H9 (cell line): ENCODE results near the gene TRPM2. TPM values are rescaled to one million over a fixed set of nuclear protein-coding genes. Genes with fewer than 3 reads are reported as not detected.

ENCODE experiments used
- DNase-seq: peaks from one replicate; pipeline ENCODE4 v3.0.0-alpha.2; 2017
- H2AFZ ChIP-seq: one replicate; pipeline ENCODE4 v1.6.1; 2013; ENCODE audit warnings: mild to moderate bottlenecking, low read length, control low read depth, moderate library complexity
- H2AK5ac ChIP-seq: 2 replicates; pipeline ENCODE4 v1.6.1; 2013; ENCODE audit warnings: low read length, control low read depth, mixed read lengths; ENCODE audit not compliant: insufficient read length
- H2BK120ac ChIP-seq: one replicate; pipeline ENCODE4 v1.6.1; 2013; ENCODE audit warnings: low read depth, mild to moderate bottlenecking, low read length, control low read depth, inconsistent platforms; ENCODE audit not compliant: poor library complexity, severe bottlenecking
- H2BK12ac ChIP-seq: 2 replicates; pipeline ENCODE4 v1.6.1; 2013; ENCODE audit warnings: low read length, control low read depth, mixed read lengths, low read depth; ENCODE audit not compliant: insufficient read length
- H2BK15ac ChIP-seq: 2 replicates; pipeline ENCODE4 v1.6.1; 2013; ENCODE audit warnings: low read depth, low read length, control low read depth
- H2BK20ac ChIP-seq: one replicate; pipeline ENCODE4 v1.6.1; 2013; ENCODE audit warnings: low read depth, mild to moderate bottlenecking, low read length, control low read depth, inconsistent platforms; ENCODE audit not compliant: poor library complexity, severe bottlenecking
- H2BK5ac ChIP-seq: 2 replicates; pipeline ENCODE4 v1.6.1; 2013; ENCODE audit warnings: low read length, control low read depth, mixed read lengths; ENCODE audit not compliant: insufficient read length
- H3K14ac ChIP-seq: 2 replicates; pipeline ENCODE4 v1.6.1; 2013; ENCODE audit warnings: low read length, control low read depth; ENCODE audit not compliant: insufficient read depth
- H3K18ac ChIP-seq: 2 replicates; pipeline ENCODE4 v1.6.1; 2013; ENCODE audit warnings: low read depth, mild to moderate bottlenecking, mixed read lengths, low read length, control low read depth; ENCODE audit not compliant: insufficient read length
- H3K23ac ChIP-seq: 2 replicates; pipeline ENCODE4 v1.6.1; 2013; ENCODE audit warnings: low read length, control low read depth, mixed read lengths, low read depth; ENCODE audit not compliant: insufficient read length
- H3K23me2 ChIP-seq: 2 replicates; pipeline ENCODE4 v1.6.1; 2013; ENCODE audit warnings: low read depth, mild to moderate bottlenecking, mixed read lengths, low read length, control low read depth; ENCODE audit not compliant: insufficient read length, poor library complexity, severe bottlenecking
- H3K27ac ChIP-seq: 2 replicates; pipeline ENCODE4 v1.5.1; 2013; ENCODE audit warnings: low read length, control low read depth, mixed read lengths, low read depth; ENCODE audit not compliant: insufficient read length
- H3K27me3 ChIP-seq: 2 replicates; pipeline ENCODE4 v1.6.1; 2013; ENCODE audit warnings: low read length, control low read depth, inconsistent platforms; ENCODE audit not compliant: insufficient read depth
- H3K4ac ChIP-seq: 2 replicates; pipeline ENCODE4 v1.6.1; 2013; ENCODE audit warnings: low read depth, mild to moderate bottlenecking, control low read depth, inconsistent platforms, low read length, moderate library complexity
- H3K4me1 ChIP-seq: 2 replicates; pipeline ENCODE4 v1.6.1; 2013; ENCODE audit warnings: low read length, control low read depth, inconsistent platforms; ENCODE audit not compliant: insufficient read depth
- H3K4me2 ChIP-seq: 2 replicates; pipeline ENCODE4 v1.6.1; 2013; ENCODE audit warnings: low read length, control low read depth, mixed read lengths; ENCODE audit not compliant: insufficient read length, insufficient read depth
- H3K56ac ChIP-seq: 2 replicates; pipeline ENCODE4 v1.6.1; 2013; ENCODE audit warnings: low read depth, mild to moderate bottlenecking, mixed read lengths, low read length, control low read depth; ENCODE audit not compliant: insufficient read length
- H3K79me1 ChIP-seq: 2 replicates; pipeline ENCODE4 v1.6.1; 2013; ENCODE audit warnings: low read depth, mild to moderate bottlenecking, moderate library complexity, low read length, control low read depth, inconsistent platforms; ENCODE audit not compliant: insufficient read depth, poor library complexity, severe bottlenecking
- H3K79me2 ChIP-seq: 2 replicates; pipeline ENCODE4 v1.6.1; 2013; ENCODE audit warnings: low read length, control low read depth, inconsistent platforms; ENCODE audit not compliant: insufficient read depth
- H3K9ac ChIP-seq: 2 replicates; pipeline ENCODE4 v1.6.1; 2013; ENCODE audit warnings: low read length, control low read depth, mixed read lengths; ENCODE audit not compliant: insufficient read length; ENCODE audit errors: extremely low read depth
- H3K9me3 ChIP-seq: one replicate; pipeline ENCODE4 v1.6.1; 2013; ENCODE audit warnings: low read depth, low read length, inconsistent platforms; ENCODE audit not compliant: control insufficient read depth
- H3T11ph ChIP-seq: one replicate; pipeline ENCODE4 v1.6.1; 2013; ENCODE audit warnings: mild to moderate bottlenecking, low read length, control low read depth, inconsistent platforms
- H4K20me1 ChIP-seq: one replicate; pipeline ENCODE4 v1.6.1; 2013; ENCODE audit not compliant: control insufficient read depth, insufficient read length, insufficient read depth
- H4K5ac ChIP-seq: 2 replicates; pipeline ENCODE4 v1.6.1; 2013; ENCODE audit warnings: low read depth, mild to moderate bottlenecking, mixed read lengths, low read length, control low read depth; ENCODE audit not compliant: insufficient read length
- H4K8ac ChIP-seq: replicated peaks from 2 replicates; pipeline ENCODE4 v1.6.1; 2013; ENCODE audit warnings: low read length, control low read depth, mixed read lengths, low read depth; ENCODE audit not compliant: insufficient read length
- H4K91ac ChIP-seq: 2 replicates; pipeline ENCODE4 v1.6.1; 2013; ENCODE audit warnings: low read depth, mild to moderate bottlenecking, moderate library complexity, mixed read lengths, low read length, control low read depth; ENCODE audit not compliant: insufficient read length
- H3K27ac Mint-ChIP-seq, 3 experiments: 2 replicates in 2 of 3; 3 replicates in 1 of 3; pipeline ENCODE4 v1.8.0; 2020 to 2021; ENCODE audit warnings: mixed read lengths in 3 of 3, mild to moderate bottlenecking in 1 of 3, moderate library complexity in 1 of 3
- H3K27me3 Mint-ChIP-seq: 2 replicates; pipeline ENCODE4 v1.8.0; 2021; ENCODE audit warnings: low read depth, mild to moderate bottlenecking, moderate library complexity, mixed read lengths
- H3K36me3 Mint-ChIP-seq, 3 experiments: 2 replicates in 2 of 3; 3 replicates in 1 of 3; pipeline ENCODE4 v1.8.0; 2020 to 2021; ENCODE audit warnings: low read depth in 3 of 3, mixed read lengths in 3 of 3; ENCODE audit not compliant: insufficient read depth in 1 of 3
- H3K4me1 Mint-ChIP-seq, 2 experiments: 2 replicates each; pipeline ENCODE4 v1.8.0; 2020; ENCODE audit warnings: mixed read lengths in 2 of 2
- H3K4me3 Mint-ChIP-seq, 2 experiments: 2 replicates in 1 of 2; 3 replicates in 1 of 2; pipeline ENCODE4 v1.8.0; 2020 to 2021; ENCODE audit warnings: mild to moderate bottlenecking in 2 of 2, mixed read lengths in 2 of 2, moderate library complexity in 1 of 2
- H3K9me3 Mint-ChIP-seq, 2 experiments: 2 replicates in 1 of 2; 3 replicates in 1 of 2; pipeline ENCODE4 v1.8.0; 2020; ENCODE audit warnings: mild to moderate bottlenecking in 2 of 2, mixed read lengths in 2 of 2, moderate library complexity in 1 of 2
- WGBS: extraction: QIAGEN DNeasy Blood & Tissue Kit; methylation state at CpG from one replicate; pipeline ENCODE4 v1.1.7; 2013; ENCODE audit warnings: missing lambda C conversion rate, low lambda C conversion rate, mixed read lengths; ENCODE audit not compliant: insufficient read length; ENCODE audit errors: extremely low coverage; 5-methylcytosine and 5-hydroxymethylcytosine counted together
- total RNA-seq: library from RNA; stranded (reverse); gene quantifications from 2 replicates; pipeline ENCODE4 v1.2.1, GENCODE V29; 2021
- TF ChIP-seq, protein P1 (sequence below): fragments of 200-600 bp; sonication (generic); conservative IDR thresholded peaks from 3 replicates; pipeline ENCODE4 v1.8.0; 2021; ENCODE audit warnings: antibody characterized with exemption, mild to moderate bottlenecking

The TRPM2 gene
- total RNA-seq, 1 experiment from 2014 or later, result 0.68 TPM

DNA sequence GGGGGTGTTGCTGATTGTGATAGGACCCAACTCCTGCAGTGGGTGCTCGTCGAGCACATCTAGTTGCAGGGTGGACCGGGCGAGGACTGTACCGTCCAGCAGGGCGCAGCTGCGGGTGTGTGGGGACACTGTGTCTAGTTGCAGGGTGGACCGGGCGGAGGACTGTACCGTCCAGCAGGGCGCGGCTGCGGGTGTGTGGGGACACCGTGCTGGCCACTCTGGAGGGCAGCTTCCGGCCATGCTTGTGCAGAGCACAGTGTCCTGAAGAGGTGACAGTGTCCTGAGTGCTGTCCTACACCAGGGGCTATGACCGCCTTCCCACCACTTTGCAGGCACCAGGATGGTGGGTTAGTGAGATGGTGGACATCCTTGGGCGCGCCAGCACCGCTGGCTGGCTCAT, 4.6 kb upstream of the TRPM2 start:
- no peak overlapping the region for H2AFZ ChIP-seq
- H2BK120ac ChIP-seq, result no peak overlapping the region
- H2BK12ac ChIP-seq, result no peak overlapping the region
- H3K14ac ChIP-seq, result no peak overlapping the region
- H4K20me1 ChIP-seq, result no peaks in the 10 kb centered on the region
- no CpG with 5 or more reads among the region's 19 CpGs for WGBS
- H3K9ac ChIP-seq, result no peak overlapping the region
- no peak overlapping the region for H2BK20ac ChIP-seq
- peaks cover 5% of the 10 kb centered on the region for H3K27me3 Mint-ChIP-seq
- no peaks in the 10 kb centered on the region for H3K23me2 ChIP-seq
- H3K27ac ChIP-seq, result no peak overlapping the region
- H3K79me1 ChIP-seq, result no peaks in the 10 kb centered on the region
- H3K23ac ChIP-seq, result no peak overlapping the region
- H3K18ac ChIP-seq, result no peak overlapping the region
- peaks cover 4 to 7% of the 10 kb centered on the region in 2 experiments for H3K4me1 Mint-ChIP-seq
- no peak overlapping the region for H2AK5ac ChIP-seq
- no peaks in the 10 kb centered on the region for H3K27me3 ChIP-seq
- H4K5ac ChIP-seq, result no peak overlapping the region
- TF ChIP-seq, protein P1, sequence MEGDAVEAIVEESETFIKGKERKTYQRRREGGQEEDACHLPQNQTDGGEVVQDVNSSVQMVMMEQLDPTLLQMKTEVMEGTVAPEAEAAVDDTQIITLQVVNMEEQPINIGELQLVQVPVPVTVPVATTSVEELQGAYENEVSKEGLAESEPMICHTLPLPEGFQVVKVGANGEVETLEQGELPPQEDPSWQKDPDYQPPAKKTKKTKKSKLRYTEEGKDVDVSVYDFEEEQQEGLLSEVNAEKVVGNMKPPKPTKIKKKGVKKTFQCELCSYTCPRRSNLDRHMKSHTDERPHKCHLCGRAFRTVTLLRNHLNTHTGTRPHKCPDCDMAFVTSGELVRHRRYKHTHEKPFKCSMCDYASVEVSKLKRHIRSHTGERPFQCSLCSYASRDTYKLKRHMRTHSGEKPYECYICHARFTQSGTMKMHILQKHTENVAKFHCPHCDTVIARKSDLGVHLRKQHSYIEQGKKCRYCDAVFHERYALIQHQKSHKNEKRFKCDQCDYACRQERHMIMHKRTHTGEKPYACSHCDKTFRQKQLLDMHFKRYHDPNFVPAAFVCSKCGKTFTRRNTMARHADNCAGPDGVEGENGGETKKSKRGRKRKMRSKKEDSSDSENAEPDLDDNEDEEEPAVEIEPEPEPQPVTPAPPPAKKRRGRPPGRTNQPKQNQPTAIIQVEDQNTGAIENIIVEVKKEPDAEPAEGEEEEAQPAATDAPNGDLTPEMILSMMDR, result no peak
- H3K9me3 Mint-ChIP-seq, result no peaks in the 10 kb centered on the region
- no peak overlapping the region for H4K8ac ChIP-seq
- H3K4me3 Mint-ChIP-seq, result no peak overlapping the region
- H3K56ac ChIP-seq, result no peak overlapping the region
- no peak overlapping the region for H2BK15ac ChIP-seq
- H4K91ac ChIP-seq, result no peak overlapping the region
- H3K9me3 ChIP-seq, result no peaks in the 10 kb centered on the region
- no peaks in the 10 kb centered on the region for H3K79me2 ChIP-seq
- DNase-seq, result no peak
- H3K4ac ChIP-seq, result no peak overlapping the region
- H3K4me1 ChIP-seq, result no peaks in the 10 kb centered on the region
- no peak overlapping the region for H3K4me2 ChIP-seq
- H3T11ph ChIP-seq, result no peak overlapping the region
- no peak overlapping the region for H2BK5ac ChIP-seq
- H3K27ac Mint-ChIP-seq, result no peak overlapping the region
- H3K36me3 Mint-ChIP-seq, result no peaks in the 10 kb centered on the region
